Gastroesophageal sphincter (tissue), 4 donors: ENCODE results near the gene CD46. TPM values are rescaled to one million over a fixed set of nuclear protein-coding genes. Genes with fewer than 3 reads are reported as not detected.

Experiments
- ATAC-seq: fragments of 150-250 bp; one replicate; pipeline ENCODE4 v1.9.1; 2016; ENCODE audit warnings: mild to moderate bottlenecking, moderate library complexity
- H3K27ac ChIP-seq, 4 donors: fragments of 200-600 bp; sonication (generic) in 3 of 4; 1 replicate in 3 of 4; 2 replicates in 1 of 4; pipeline ENCODE4 v1.5.1; 2016 to 2019
- H3K27me3 ChIP-seq: fragments of 200-600 bp; sonication (generic); one replicate; pipeline ENCODE4 v1.5.1; 2019
- H3K36me3 ChIP-seq, 2 donors: fragments of 200-600 bp; sonication (generic); one replicate each; pipeline ENCODE4 v1.5.1; 2019; ENCODE audit warnings: control low read depth in 1 of 2
- H3K4me1 ChIP-seq, 3 donors: fragments of 200-600 bp; sonication (generic); 1 replicate in 2 of 3; 2 replicates in 1 of 3; pipeline ENCODE4 v1.5.1; 2016 to 2019; ENCODE audit warnings: control low read depth in 2 of 3
- H3K4me3 ChIP-seq, 2 donors: fragments of 200-600 bp; sonication (generic); one replicate each; pipeline ENCODE4 v1.5.1; 2019; ENCODE audit warnings: mild to moderate bottlenecking in 1 of 2, moderate library complexity in 1 of 2
- H3K9me3 ChIP-seq, 3 donors: fragments of 200-600 bp; sonication (generic); one replicate each; pipeline ENCODE4 v1.5.1; 2017 to 2019; ENCODE audit warnings: control low read depth in 2 of 3
- EP300 ChIP-seq: sonication (generic); formaldehyde crosslinking; IDR thresholded peaks from one replicate; pipeline ENCODE4 v1.6.1; 2017; ENCODE audit warnings: antibody characterized with exemption, mild to moderate bottlenecking
- POLR2A ChIP-seq, 2 donors: fragments of 450-650 bp; IDR thresholded peaks; one replicate each; pipeline ENCODE4 v1.6.1; 2017; ENCODE audit warnings: antibody characterized with exemption in 2 of 2, mild to moderate bottlenecking in 2 of 2, moderate library complexity in 1 of 2
- POLR2AphosphoS5 ChIP-seq: sonication (generic); formaldehyde crosslinking; IDR thresholded peaks from one replicate; pipeline ENCODE4 v1.6.1; 2017; ENCODE audit warnings: antibody characterized with exemption
- WGBS, 2 donors: methylation state at CpG; one replicate each; pipeline ENCODE4 v1.1.5; 2018; ENCODE audit warnings: low coverage in 1 of 2; 5-methylcytosine and 5-hydroxymethylcytosine counted together
- total RNA-seq, 4 donors: library from RNA; depleted of rRNA; stranded (reverse); fragments of >200 nt; gene quantifications; one replicate each; pipeline ENCODE4 v1.1.0, GENCODE V29; 2016
- TF ChIP-seq, protein P1 (sequence below), 4 experiments: fragments of 200-600 bp in 2 of 4; fragments of 450-650 bp in 2 of 4; sonication (generic) in 1 of 4; IDR thresholded peaks; one replicate each; pipeline ENCODE4 v1.5.1; 2017 to 2019; ENCODE audit warnings: antibody characterized with exemption in 4 of 4, mild to moderate bottlenecking in 2 of 4, moderate library complexity in 2 of 4

The CD46 gene
- total RNA-seq, 4 donors from 2014 or later = 69.1 to 117 (median 98.6) TPM

DNA sequence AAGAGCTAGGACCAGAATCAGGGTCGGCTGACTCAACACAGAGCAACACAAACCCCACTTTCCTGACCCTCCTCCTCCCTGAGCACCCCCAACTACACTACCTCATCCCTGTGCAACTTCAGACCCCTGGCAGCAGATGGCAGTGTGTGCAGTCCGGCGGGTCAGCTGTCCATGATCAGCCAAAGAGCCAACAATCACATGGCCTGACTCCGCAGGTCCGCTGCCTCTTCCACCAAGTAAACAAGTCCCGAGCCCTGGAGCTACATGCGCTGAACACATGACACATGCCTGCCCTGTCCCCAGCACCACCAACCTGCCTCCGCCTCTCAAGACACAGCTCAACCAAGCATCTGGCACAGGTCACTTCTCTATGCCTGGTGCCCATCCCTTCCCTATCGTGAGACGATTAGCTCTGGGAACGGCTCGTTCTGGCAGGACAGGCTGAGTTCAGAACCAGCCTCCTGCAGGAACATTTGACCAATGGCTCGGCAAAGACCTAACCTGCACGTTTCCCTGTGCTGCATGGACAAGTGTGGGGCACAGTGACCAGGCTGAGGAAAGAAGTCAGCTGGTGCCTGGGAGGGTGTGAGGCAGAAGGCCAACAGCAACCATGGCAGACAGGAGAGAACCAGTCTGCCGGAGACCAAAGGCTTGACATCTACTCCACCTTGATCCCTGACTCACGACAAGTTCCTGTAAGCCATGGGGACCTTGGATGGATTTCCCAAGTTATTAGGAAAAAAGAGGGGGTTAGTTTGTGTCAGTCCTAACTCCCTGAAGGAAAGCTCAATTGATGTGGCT, 60.3 kb downstream of the CD46 start:
- Histone ChIP-seq H3K4me1 (peaks cover 48 to 100% (median 94%) of the 10 kb centered on the region in 3 donors), H3K36me3 (peaks cover 2 to 100% of the 10 kb centered on the region in 2 donors), H3K4me3 (peak overlapping the region in 1 of 2 donors; percentile 80), H3K27ac (peak overlapping the region; percentile 11 to 100 (median 98)), H3K9me3 (no peaks in the 10 kb centered on the region), H3K27me3 (no peaks in the 10 kb centered on the region)
- peak; percentile 72 for ATAC-seq
- TF ChIP-seq POLR2AphosphoS5 (peak; percentile 72), POLR2A (IDR thresholded peaks at IDR 0.05) (no peak)
- TF ChIP-seq, protein P1, sequence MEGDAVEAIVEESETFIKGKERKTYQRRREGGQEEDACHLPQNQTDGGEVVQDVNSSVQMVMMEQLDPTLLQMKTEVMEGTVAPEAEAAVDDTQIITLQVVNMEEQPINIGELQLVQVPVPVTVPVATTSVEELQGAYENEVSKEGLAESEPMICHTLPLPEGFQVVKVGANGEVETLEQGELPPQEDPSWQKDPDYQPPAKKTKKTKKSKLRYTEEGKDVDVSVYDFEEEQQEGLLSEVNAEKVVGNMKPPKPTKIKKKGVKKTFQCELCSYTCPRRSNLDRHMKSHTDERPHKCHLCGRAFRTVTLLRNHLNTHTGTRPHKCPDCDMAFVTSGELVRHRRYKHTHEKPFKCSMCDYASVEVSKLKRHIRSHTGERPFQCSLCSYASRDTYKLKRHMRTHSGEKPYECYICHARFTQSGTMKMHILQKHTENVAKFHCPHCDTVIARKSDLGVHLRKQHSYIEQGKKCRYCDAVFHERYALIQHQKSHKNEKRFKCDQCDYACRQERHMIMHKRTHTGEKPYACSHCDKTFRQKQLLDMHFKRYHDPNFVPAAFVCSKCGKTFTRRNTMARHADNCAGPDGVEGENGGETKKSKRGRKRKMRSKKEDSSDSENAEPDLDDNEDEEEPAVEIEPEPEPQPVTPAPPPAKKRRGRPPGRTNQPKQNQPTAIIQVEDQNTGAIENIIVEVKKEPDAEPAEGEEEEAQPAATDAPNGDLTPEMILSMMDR (IDR thresholded peaks at IDR 0.05) = peak in 3 of 4 experiments; percentile 55 to 75 (median 63)
- WGBS, 2 donors = 30 to 43% methylated on average over 4 to 7 of the region's 16 CpGs

DNA sequence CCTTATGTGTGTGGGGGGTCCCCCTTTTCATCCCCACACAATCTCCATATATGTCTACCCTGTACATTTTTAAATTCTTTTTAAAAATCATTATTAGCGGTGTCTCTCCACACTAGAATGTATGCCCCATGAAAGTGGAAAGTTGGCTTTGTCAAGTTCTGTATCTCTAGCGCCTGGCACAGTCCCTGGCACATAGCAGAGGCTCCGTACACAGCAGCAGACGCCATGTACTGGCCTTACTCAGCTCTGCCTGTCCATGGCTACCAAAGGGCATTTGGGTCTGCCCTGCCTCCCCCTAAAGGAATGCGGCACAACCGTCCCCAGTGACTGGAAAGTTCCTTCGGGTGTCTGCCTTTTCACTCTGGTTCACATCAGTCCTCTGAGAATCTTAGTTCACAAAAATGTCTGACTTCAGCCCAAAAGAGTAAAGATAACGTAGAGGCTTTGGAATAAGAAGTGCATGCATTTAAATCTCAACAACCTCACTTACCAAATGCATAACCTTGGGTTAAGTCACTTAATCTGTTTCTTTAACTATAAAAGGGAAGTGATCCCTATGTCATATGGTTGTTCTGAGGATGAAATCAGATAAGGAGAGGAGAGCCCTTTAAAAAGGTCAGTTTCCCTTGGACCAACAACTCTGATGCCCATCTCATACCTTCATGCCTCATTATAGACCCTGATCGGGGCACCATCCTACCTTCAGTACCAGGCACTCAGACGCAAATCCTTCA, 61.1 kb downstream of the CD46 start:
- peaks cover 54 to 100% (median 94%) of the 10 kb centered on the region in 3 donors for H3K4me1 ChIP-seq
- H3K4me3 ChIP-seq = peak overlapping the region in 1 of 2 donors; percentile 80
- H3K9me3 ChIP-seq = no peaks in the 10 kb centered on the region
- H3K27ac ChIP-seq = peak overlapping the region; percentile 11 to 100 (median 98)
- peaks cover 2 to 100% of the 10 kb centered on the region in 2 donors for H3K36me3 ChIP-seq
- TF ChIP-seq EP300 (no peak), POLR2A (IDR thresholded peaks at IDR 0.05) (no peak), POLR2AphosphoS5 (no peak)
- TF ChIP-seq, protein P1 (IDR thresholded peaks at IDR 0.05) = no peak
- no peak for ATAC-seq
- 61 to 65% methylated on average over 7 to 9 of the region's 10 CpGs for WGBS, 2 donors
- H3K27me3 ChIP-seq = no peaks in the 10 kb centered on the region

DNA sequence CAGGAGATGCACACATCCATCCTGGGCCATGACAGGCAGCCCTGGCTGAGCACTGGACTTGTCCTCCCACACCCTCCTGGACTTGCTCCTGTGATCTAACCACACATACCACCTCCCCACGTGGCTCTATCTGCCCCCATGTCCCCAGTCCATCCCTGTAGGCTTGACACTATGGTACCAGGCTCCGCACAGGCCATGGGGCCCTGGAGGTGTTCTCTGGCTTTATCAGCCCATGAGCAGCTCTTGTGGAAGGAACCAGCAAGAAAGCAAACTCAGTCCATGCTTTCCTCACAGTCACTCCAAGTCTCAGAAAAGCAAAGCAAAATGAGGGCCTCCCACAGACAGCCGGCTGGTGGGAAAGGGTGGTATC, 61.6 kb downstream of the CD46 start:
- H3K27me3 ChIP-seq = no peaks in the 10 kb centered on the region
- no peak for ATAC-seq
- peaks cover 2 to 98% of the 10 kb centered on the region in 2 donors for H3K36me3 ChIP-seq
- H3K4me1 ChIP-seq = peaks cover 51 to 100% (median 93%) of the 10 kb centered on the region in 3 donors
- peak overlapping the region in 1 of 2 donors; percentile 80 for H3K4me3 ChIP-seq
- H3K9me3 ChIP-seq = no peaks in the 10 kb centered on the region
- TF ChIP-seq EP300 (no peak), POLR2A (IDR thresholded peaks at IDR 0.05) (no peak)
- TF ChIP-seq, protein P1 (IDR thresholded peaks at IDR 0.05) = no peak
- 40% methylated on average over 1 of the region's 3 CpGs; no CpG with 5 or more reads in 1 of the 2 donors for WGBS, 2 donors
- H3K27ac ChIP-seq = peak overlapping the region; percentile 11 to 100 (median 98)

DNA sequence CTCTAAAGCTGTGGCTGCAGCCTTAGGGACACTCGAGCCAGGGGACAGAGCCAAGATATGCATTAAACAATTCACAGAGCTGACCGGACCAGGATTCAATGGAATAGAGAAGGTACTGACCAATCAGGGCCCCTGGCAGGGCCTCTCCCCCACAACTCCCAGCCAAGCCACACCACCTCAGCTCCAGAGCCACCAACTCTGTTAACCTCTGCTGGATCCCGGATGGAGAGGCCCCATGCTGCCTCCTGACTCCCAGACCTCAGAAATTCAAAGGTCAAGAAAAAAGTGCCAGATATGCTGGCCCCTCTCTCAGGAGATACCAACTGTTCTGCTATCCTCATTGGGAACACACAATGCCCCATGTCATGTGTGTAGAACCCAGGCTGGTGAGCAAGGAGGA, 62.1 kb downstream of the CD46 start:
- H3K36me3 ChIP-seq = peaks cover under 1 to 98% of the 10 kb centered on the region in 2 donors
- WGBS, 2 donors = 40 to 44% methylated on average over 1 to 3 of the region's 3 CpGs
- peaks cover 50 to 100% (median 94%) of the 10 kb centered on the region in 3 donors for H3K4me1 ChIP-seq
- H3K27ac ChIP-seq = peak overlapping the region; percentile 11 to 100 (median 98)
- H3K9me3 ChIP-seq = no peaks in the 10 kb centered on the region
- ATAC-seq = no peak
- peak overlapping the region in 1 of 2 donors; percentile 80 for H3K4me3 ChIP-seq
- no peaks in the 10 kb centered on the region for H3K27me3 ChIP-seq
- TF ChIP-seq POLR2AphosphoS5 (no peak), EP300 (no peak), POLR2A (IDR thresholded peaks at IDR 0.05) (no peak)
- TF ChIP-seq, protein P1 (IDR thresholded peaks at IDR 0.05) = no peak
